HG03135 (cell line): ENCODE data around the gene RAB11FIP4.

Source experiments
- ATAC-seq: cut with Tn5 transposase; IDR thresholded peaks from one replicate; pipeline ENCODE4 v1.9.1; 2021; ENCODE audit warnings: mild to moderate bottlenecking, moderate library complexity; ENCODE audit not compliant: unreplicated experiment

The RAB11FIP4 gene

DNA sequence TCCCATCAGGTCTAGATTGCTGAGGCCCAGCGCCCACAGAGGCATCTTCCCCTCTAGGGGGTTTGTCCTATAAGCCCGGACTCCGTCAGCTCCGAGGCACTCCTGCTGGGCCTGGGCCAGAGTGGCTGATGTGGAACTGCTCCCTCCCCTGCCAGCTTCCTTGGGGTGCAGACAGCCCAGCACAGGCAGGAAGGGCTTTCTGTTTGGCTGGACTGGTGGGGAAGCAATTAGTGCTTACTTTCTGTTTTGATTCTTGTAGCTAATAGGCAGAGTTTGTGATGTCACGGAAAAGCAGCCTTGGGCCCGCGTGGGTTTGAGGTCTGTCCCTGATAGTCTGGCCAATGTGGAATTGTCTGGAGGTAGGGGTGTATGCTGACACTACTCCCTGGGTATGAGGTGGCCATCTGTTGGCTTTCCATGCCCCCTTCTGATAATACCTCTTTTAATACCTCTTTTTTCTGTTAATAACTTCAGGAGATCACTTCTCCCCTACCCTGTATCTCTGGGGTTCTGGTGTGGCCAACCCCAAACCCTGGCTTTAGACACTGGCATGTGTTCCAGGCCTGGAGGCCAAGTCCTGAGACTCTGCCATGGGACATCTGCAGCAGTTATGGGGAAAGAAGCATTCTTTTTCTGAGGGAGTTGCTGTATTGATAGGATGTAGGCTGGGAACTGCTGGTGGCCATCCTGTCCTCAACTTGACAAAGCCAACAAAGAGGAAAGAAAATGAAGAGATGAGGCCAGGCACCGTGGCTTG is 190.9 kb downstream of the RAB11FIP4 start:
- ATAC-seq: no peak

DNA sequence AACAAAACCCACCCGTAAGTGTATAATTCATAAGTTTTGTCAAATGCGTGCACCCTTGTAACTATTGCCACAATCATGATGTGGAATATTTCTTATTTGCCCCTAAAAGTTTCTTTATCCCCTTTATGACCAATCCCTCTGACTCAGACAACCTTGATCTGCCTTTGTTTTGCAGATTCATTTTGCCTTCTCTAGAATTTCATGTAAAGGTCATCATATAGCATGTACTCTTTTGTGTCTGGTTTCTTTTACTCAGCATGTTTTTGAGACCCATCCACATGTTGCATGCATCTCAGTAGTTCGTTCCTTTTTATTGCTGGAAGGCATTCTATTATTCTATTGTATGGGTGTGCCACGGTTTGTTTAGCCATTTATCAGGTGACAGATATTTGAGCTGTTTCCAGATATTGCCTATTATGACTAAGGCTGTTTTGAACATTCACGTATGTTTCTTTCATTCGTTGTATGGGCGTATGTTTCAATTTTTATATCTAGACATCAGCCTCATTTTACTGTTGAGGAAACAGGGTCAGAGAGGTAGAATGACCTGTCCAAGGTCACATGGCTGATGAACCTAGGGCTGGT is 192.4 kb downstream of the RAB11FIP4 start:
- ATAC-seq: no peak

GRCh38 chr17:31584438-31585279 is 193.2 kb downstream of the RAB11FIP4 start:
- ATAC-seq: no peak

DNA sequence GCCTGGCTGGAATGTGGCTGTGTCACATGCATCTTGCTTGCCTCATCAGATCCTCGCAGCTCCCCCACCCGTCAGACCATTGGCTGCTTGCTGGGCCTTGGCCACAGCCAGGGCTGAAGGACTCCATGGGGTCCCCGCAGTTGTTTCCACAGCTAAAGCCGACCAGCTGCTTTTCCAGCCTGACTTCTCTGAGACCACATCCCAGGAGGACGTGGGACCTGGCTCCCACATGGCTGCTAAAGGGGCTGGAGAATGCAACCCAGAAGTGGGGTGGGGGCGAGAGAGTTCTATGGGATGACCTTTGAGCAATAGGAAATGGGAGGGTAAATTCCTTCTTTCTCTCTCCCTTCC is 193.8 kb downstream of the RAB11FIP4 start:
- ATAC-seq: no peak

DNA sequence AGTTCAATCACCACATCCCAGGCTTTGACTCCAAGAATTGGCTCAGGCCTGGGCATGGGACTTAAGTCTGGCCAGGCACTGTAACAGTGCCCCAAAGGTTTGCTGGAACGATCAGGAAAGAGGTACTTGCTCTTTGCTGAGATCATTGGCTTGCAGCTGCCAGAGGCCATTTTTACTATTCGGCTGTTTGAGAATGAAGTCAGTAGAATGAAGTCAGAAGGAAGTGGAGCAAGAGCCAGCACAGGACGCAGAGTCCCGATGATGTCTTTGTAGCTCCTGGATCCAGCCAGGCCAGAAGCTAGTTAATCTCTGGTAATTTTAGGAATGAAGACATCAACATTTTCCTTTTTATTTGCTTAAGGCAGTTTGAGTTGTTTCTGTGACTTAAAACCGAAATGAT is 195.5 kb downstream of the RAB11FIP4 start:
- no peak for ATAC-seq

DNA sequence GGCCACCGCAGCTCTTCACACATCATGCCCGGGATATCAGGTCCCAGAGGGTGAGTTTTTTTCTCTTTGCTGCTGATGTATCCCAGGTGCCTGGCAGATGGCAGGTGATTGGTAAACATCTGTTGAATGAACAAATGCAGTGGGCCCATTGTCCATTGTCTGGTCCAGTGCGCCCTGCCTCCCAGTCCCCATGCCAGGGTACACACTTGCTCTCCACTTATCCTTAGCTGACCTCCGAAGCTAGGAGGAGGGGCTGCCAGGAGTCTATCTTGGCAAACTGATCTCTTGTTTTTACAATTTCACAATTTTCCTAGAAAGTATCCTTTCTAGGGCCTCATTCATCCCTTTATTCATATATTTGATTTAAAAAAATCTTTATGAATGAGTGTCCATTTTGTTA is 196.0 kb downstream of the RAB11FIP4 start:
- ATAC-seq: no peak
